Ishikawa (cell line): Measurements from ENCODE around the gene KRTAP19-6.
A peak's percentile ranks its signal among the peaks of the same experiment; 100 is the strongest.

Experiments used
- CEBPB ChIP-seq: IDR thresholded peaks from 2 replicates; pipeline ENCODE4 v1.6.1; 2012
- CREB1 ChIP-seq: IDR thresholded peaks from 2 replicates; pipeline ENCODE4 v1.6.1; 2012; ENCODE audit warnings: low read depth
- EGR1 ChIP-seq: IDR thresholded peaks from 2 replicates; pipeline ENCODE4 v1.6.1; 2012
- EP300 ChIP-seq: IDR thresholded peaks from 2 replicates; pipeline ENCODE4 v1.6.1; 2012; ENCODE audit warnings: borderline replicate concordance
- FOXM1 ChIP-seq: IDR thresholded peaks from 2 replicates; pipeline ENCODE4 v1.6.1; 2012; ENCODE audit warnings: low read depth, borderline replicate concordance
- MAX ChIP-seq: IDR thresholded peaks from 2 replicates; pipeline ENCODE4 v1.6.1; 2012
- NFIC ChIP-seq: IDR thresholded peaks from 2 replicates; pipeline ENCODE4 v1.6.1; 2012
- RAD21 ChIP-seq: IDR thresholded peaks from 2 replicates; pipeline ENCODE4 v1.6.1; 2012; ENCODE audit warnings: low read depth
- TAF1 ChIP-seq: IDR thresholded peaks from 2 replicates; pipeline ENCODE4 v1.6.1; 2012; ENCODE audit warnings: low read depth, mild to moderate bottlenecking
- TCF12 ChIP-seq: IDR thresholded peaks from 2 replicates; pipeline ENCODE4 v1.6.1; 2012; ENCODE audit warnings: low read depth
- TEAD4 ChIP-seq: IDR thresholded peaks from 2 replicates; pipeline ENCODE4 v1.6.1; 2012
- YY1 ChIP-seq: IDR thresholded peaks from 2 replicates; pipeline ENCODE4 v1.6.1; 2012; ENCODE audit warnings: low read depth
- ZBTB7A ChIP-seq: IDR thresholded peaks from 2 replicates; pipeline ENCODE4 v1.6.1; 2012; ENCODE audit warnings: low read depth
- TF ChIP-seq, protein P1 (sequence below): IDR thresholded peaks from 2 replicates; pipeline ENCODE4 v1.6.1; 2012; ENCODE audit warnings: low read depth, mild to moderate bottlenecking
- TF ChIP-seq, protein P2 (sequence below): IDR thresholded peaks from 2 replicates; pipeline ENCODE4 v1.6.1; 2012

Gene KRTAP19-6

GRCh38 chr21:30552782-30553181 is 11.1 kb upstream of the KRTAP19-6 start:
- no peak for TF ChIP-seq YY1
- no peak for TF ChIP-seq EP300
- no peak for TF ChIP-seq MAX
- no peak for TF ChIP-seq TCF12
- TF ChIP-seq RAD21, result no peak
- TF ChIP-seq, protein P1, sequence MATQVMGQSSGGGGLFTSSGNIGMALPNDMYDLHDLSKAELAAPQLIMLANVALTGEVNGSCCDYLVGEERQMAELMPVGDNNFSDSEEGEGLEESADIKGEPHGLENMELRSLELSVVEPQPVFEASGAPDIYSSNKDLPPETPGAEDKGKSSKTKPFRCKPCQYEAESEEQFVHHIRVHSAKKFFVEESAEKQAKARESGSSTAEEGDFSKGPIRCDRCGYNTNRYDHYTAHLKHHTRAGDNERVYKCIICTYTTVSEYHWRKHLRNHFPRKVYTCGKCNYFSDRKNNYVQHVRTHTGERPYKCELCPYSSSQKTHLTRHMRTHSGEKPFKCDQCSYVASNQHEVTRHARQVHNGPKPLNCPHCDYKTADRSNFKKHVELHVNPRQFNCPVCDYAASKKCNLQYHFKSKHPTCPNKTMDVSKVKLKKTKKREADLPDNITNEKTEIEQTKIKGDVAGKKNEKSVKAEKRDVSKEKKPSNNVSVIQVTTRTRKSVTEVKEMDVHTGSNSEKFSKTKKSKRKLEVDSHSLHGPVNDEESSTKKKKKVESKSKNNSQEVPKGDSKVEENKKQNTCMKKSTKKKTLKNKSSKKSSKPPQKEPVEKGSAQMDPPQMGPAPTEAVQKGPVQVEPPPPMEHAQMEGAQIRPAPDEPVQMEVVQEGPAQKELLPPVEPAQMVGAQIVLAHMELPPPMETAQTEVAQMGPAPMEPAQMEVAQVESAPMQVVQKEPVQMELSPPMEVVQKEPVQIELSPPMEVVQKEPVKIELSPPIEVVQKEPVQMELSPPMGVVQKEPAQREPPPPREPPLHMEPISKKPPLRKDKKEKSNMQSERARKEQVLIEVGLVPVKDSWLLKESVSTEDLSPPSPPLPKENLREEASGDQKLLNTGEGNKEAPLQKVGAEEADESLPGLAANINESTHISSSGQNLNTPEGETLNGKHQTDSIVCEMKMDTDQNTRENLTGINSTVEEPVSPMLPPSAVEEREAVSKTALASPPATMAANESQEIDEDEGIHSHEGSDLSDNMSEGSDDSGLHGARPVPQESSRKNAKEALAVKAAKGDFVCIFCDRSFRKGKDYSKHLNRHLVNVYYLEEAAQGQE, result no peak
- no peak for TF ChIP-seq TEAD4
- no peak for TF ChIP-seq TAF1
- TF ChIP-seq ZBTB7A, result no peak
- no peak for TF ChIP-seq CREB1
- no peak for TF ChIP-seq CEBPB

DNA sequence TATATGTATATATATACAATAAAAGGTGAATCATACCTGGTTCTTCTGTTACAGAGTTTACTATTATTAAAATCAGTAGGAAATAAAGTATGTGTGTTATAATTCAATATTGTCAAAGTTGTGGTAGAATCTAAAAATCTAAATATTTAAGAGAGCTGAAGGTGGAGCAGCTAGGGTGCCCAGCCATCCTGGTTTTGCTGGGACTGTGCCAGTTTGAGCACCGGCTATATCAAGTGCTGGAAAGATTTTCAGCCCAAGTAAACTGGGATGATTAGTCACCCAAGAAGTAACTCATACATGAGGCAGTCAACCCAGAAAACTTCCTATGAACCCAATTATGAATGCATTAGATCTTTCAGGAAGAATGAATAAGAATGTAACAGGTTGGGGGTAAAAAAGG is 22.8 kb downstream of the KRTAP19-6 start:
- TF ChIP-seq TAF1 (no peak), EGR1 (no peak), CEBPB (no peak), RAD21 (no peak), FOXM1 (no peak), YY1 (no peak), MAX (no peak), CREB1 (no peak), TEAD4 (no peak), EP300 (no peak), ZBTB7A (no peak), NFIC (no peak), TCF12 (no peak)
- TF ChIP-seq, protein P1, result no peak
- TF ChIP-seq, protein P2, sequence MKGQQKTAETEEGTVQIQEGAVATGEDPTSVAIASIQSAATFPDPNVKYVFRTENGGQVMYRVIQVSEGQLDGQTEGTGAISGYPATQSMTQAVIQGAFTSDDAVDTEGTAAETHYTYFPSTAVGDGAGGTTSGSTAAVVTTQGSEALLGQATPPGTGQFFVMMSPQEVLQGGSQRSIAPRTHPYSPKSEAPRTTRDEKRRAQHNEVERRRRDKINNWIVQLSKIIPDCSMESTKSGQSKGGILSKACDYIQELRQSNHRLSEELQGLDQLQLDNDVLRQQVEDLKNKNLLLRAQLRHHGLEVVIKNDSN, result no peak

DNA sequence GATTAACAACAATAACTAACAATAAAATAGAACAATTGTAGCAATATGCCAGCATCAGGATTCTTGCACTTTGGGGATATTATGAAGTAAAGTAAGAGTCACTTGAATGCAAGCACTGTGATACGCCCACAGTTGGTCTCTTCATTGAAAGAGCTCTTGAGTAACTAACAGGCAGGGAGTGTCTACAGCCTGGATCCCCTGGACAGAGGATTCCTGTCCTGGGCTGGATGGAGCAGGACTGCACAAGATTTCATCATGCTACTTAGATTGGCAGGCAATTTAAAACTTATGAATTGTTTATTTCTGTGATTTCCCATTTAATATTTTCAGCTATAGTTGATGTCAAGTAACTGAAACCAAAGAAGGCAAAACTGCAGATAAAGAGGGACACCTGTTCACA is 26.0 kb downstream of the KRTAP19-6 start:
- TF ChIP-seq RAD21 (no peak), EGR1 (no peak), EP300 (no peak), ZBTB7A (no peak), YY1 (no peak), NFIC (no peak), TEAD4 (no peak), FOXM1 (no peak)
- TF ChIP-seq, protein P2, result no peak
- TF ChIP-seq, protein P1, result no peak

GRCh38 chr21:30505621-30506205 is 36.0 kb downstream of the KRTAP19-6 start:
- peak; percentile 25 for TF ChIP-seq RAD21

DNA sequence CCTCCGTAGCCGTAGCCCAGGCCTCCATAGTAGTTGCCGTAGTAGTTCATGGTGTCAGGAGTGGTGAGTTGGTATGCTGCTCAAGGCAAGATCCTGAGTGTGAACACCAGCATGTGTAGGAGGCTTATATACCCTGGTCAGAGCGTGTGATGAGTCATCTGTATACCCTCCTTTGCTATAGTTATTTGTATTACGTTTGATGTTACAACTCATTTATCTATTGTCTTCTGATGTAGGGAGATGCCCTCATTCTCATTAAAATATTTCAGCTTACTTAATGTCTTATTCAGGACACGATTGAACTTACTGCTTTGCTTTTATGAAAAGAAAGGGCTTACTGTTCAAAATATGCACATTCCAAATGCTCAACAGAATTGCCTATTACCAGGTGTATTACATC is 39.6 kb downstream of the KRTAP19-6 start, which contains the start of gene KRTAP19-5:
TSS of gene KRTAP19-5 (minus strand) at position 101 of the 400 bp plus-strand sequence. CDS start at position 50, 51 bp downstream.
- TF ChIP-seq TEAD4, result no peak
- TF ChIP-seq, protein P1, result no peak
- TF ChIP-seq EGR1, result no peak
- no peak for TF ChIP-seq MAX
- TF ChIP-seq CREB1, result no peak
- no peak for TF ChIP-seq EP300
- no peak for TF ChIP-seq TCF12
- no peak for TF ChIP-seq YY1
- TF ChIP-seq ZBTB7A, result no peak
- TF ChIP-seq NFIC, result no peak
- TF ChIP-seq RAD21, result no peak
- no peak for TF ChIP-seq CEBPB
